H1 (cell line): Measurements from ENCODE around the gene ST14. TPM values are rescaled to one million over a fixed set of nuclear protein-coding genes. Genes with fewer than 3 reads are reported as not detected.

Experiments used
- CTCF ChIA-PET: fragments of 300-600 bp; sonication (Branson Sonifier 250); formaldehyde crosslinking; loops from one replicate; lab custom pipeline; 2021; ENCODE audit not compliant: partially characterized antibody; lab: Charles Lee
- POLR2A ChIA-PET: fragments of 300-600 bp; sonication (Branson Sonifier 250); formaldehyde crosslinking; loops from one replicate; lab custom pipeline; 2021; ENCODE audit warnings: inconsistent platforms; ENCODE audit not compliant: partially characterized antibody; lab: Charles Lee
- DNase-seq, 2 experiments: peaks; one replicate each; pipeline versions ENCODE4 v3.0.0 to v3.0.0-alpha.2; 2010 to 2022; ENCODE audit warnings: low spot score in 2 of 2, low read depth in 1 of 2, mixed read lengths in 1 of 2
- FAIRE-seq: peaks from 2 replicates; lab custom pipeline; 2011; peaks lifted over from hg19 to GRCh38; lab: Jason Lieb, UNC
- H2AFZ ChIP-seq: 2 replicates; pipeline ENCODE4 v1.8.1; 2012; ENCODE audit warnings: low read length, inconsistent platforms
- H2AK5ac ChIP-seq: 2 replicates; pipeline ENCODE4 v1.6.1; 2013; ENCODE audit warnings: low read depth, low read length
- H2BK120ac ChIP-seq: replicated peaks from 2 replicates; pipeline ENCODE3; 2013; ENCODE audit warnings: low read depth, low read length, inconsistent platforms
- H2BK12ac ChIP-seq: 2 replicates; pipeline ENCODE4 v1.6.1; 2013; ENCODE audit warnings: low read depth, low read length
- H2BK15ac ChIP-seq: 2 replicates; pipeline ENCODE4 v1.6.1; 2013; ENCODE audit warnings: low read length
- H2BK20ac ChIP-seq: 2 replicates; pipeline ENCODE4 v1.6.1; 2013; ENCODE audit warnings: low read length
- H2BK5ac ChIP-seq: 2 replicates; pipeline ENCODE4 v1.6.1; 2013; ENCODE audit warnings: low read depth, low read length
- H3K14ac ChIP-seq: 2 replicates; pipeline ENCODE4 v1.6.1; 2013; ENCODE audit warnings: inconsistent platforms; ENCODE audit not compliant: insufficient read length
- H3K18ac ChIP-seq: 2 replicates; pipeline ENCODE4 v1.6.1; 2013; ENCODE audit warnings: low read length; ENCODE audit errors: extremely low read depth
- H3K23ac ChIP-seq: 2 replicates; pipeline ENCODE4 v1.6.1; 2013; ENCODE audit warnings: inconsistent platforms; ENCODE audit not compliant: insufficient read length
- H3K23me2 ChIP-seq: 2 replicates; pipeline ENCODE4 v1.6.1; 2013; ENCODE audit warnings: low read depth, low read length
- H3K27ac ChIP-seq: 2 replicates; pipeline ENCODE4 v1.6.1; 2011; ENCODE audit warnings: low read depth, low read length, inconsistent platforms
- H3K27me3 ChIP-seq, 4 experiments: replicated peaks in 1 of 4; 1 replicate in 1 of 4; 2 replicates in 3 of 4; pipeline versions ENCODE4 v1.6.1 to v1.8.1; 2011 to 2013; ENCODE audit warnings: low read length in 3 of 4, mild to moderate bottlenecking in 3 of 4, inconsistent platforms in 2 of 4, mixed read lengths in 2 of 4, moderate library complexity in 1 of 4; ENCODE audit not compliant: control insufficient read depth in 3 of 4, insufficient read depth in 3 of 4; ENCODE audit errors: extremely low read depth in 1 of 4
- H3K36me3 ChIP-seq, 4 experiments: 2 replicates each; pipeline versions ENCODE4 v1.6.1 to v1.8.1; 2011 to 2013; ENCODE audit warnings: mild to moderate bottlenecking in 4 of 4, low read length in 3 of 4, moderate library complexity in 2 of 4, control low read depth in 1 of 4, inconsistent platforms in 1 of 4; ENCODE audit not compliant: insufficient read depth in 4 of 4, control insufficient read depth in 2 of 4
- H3K4ac ChIP-seq: replicated peaks from 2 replicates; pipeline ENCODE3; 2013; ENCODE audit warnings: low read length, low read depth, mixed read lengths, inconsistent platforms; ENCODE audit not compliant: insufficient read length
- H3K4me1 ChIP-seq, 4 experiments: replicated peaks in 1 of 4; 1 replicate in 1 of 4; 2 replicates in 3 of 4; pipeline versions ENCODE4 v1.6.1 to v1.8.1; 2011 to 2013; ENCODE audit warnings: low read length in 3 of 4, inconsistent platforms in 2 of 4, mixed read lengths in 1 of 4; ENCODE audit not compliant: insufficient read depth in 4 of 4, control insufficient read depth in 3 of 4
- H3K4me2 ChIP-seq, 2 experiments: 2 replicates each; pipeline versions ENCODE4 v1.6.1 to v1.8.1; 2011 to 2013; ENCODE audit warnings: low read depth in 2 of 2, low read length in 2 of 2, control low read depth in 1 of 2, inconsistent platforms in 1 of 2, mild to moderate bottlenecking in 1 of 2; ENCODE audit not compliant: insufficient read depth in 1 of 2
- H3K4me3 ChIP-seq, 4 experiments: fragments of 200-600, 300-600 bp in 1 of 4; sonication (generic), shearing (Covaris generic), sonication (Bioruptor Twin) in 1 of 4; 2 replicates each; pipeline versions ENCODE4 v1.5.1 to v1.8.1; 2011 to 2016; ENCODE audit warnings: low read length in 4 of 4, low read depth in 3 of 4, control low read depth in 2 of 4, inconsistent platforms in 2 of 4, mild to moderate bottlenecking in 2 of 4, mixed read lengths in 1 of 4, moderate library complexity in 1 of 4; ENCODE audit not compliant: insufficient read depth in 2 of 4; ENCODE audit errors: extremely low read depth in 1 of 4
- H3K56ac ChIP-seq: replicated peaks from 2 replicates; pipeline ENCODE3; 2013; ENCODE audit warnings: low read depth, mild to moderate bottlenecking, mixed read lengths, low read length, inconsistent platforms; ENCODE audit not compliant: insufficient read length
- H3K79me1 ChIP-seq: 2 replicates; pipeline ENCODE4 v1.6.1; 2013; ENCODE audit warnings: low read depth, low read length, control low read depth
- H3K79me2 ChIP-seq, 2 experiments: 2 replicates each; pipeline versions ENCODE4 v1.6.1 to v1.8.1; 2012 to 2013; ENCODE audit warnings: low read length in 2 of 2, mild to moderate bottlenecking in 2 of 2, inconsistent platforms in 1 of 2; ENCODE audit not compliant: insufficient read depth in 2 of 2, control insufficient read depth in 1 of 2
- H3K9ac ChIP-seq, 4 experiments: replicated peaks in 1 of 4; 1 replicate in 1 of 4; 2 replicates in 3 of 4; pipeline versions ENCODE4 v1.6.1 to v1.8.1; 2011 to 2013; ENCODE audit warnings: low read depth in 3 of 4, low read length in 3 of 4, control low read depth in 2 of 4, mild to moderate bottlenecking in 2 of 4, moderate library complexity in 2 of 4, inconsistent platforms in 1 of 4; ENCODE audit errors: extremely low read depth in 1 of 4
- H3K9me3 ChIP-seq, 2 experiments: 2 replicates each; pipeline versions ENCODE4 v1.6.1 to v1.8.1; 2012 to 2013; ENCODE audit warnings: mild to moderate bottlenecking in 2 of 2, moderate library complexity in 2 of 2, control low read depth in 1 of 2, inconsistent platforms in 1 of 2, low read depth in 1 of 2, low read length in 1 of 2, mixed read lengths in 1 of 2; ENCODE audit not compliant: insufficient read depth in 2 of 2
- H4K20me1 ChIP-seq, 2 experiments: replicated peaks in 1 of 2; 2 replicates each; pipeline versions ENCODE3 to v1.8.1; 2011 to 2013; ENCODE audit warnings: inconsistent platforms in 2 of 2, low read length in 2 of 2, mild to moderate bottlenecking in 1 of 2; ENCODE audit not compliant: insufficient read depth in 2 of 2, control insufficient read depth in 1 of 2
- H4K5ac ChIP-seq: 2 replicates; pipeline ENCODE4 v1.6.1; 2013; ENCODE audit warnings: low read length, low read depth, mixed read lengths, inconsistent platforms; ENCODE audit not compliant: insufficient read length
- H4K8ac ChIP-seq: 2 replicates; pipeline ENCODE4 v1.8.0; 2013; ENCODE audit warnings: mild to moderate bottlenecking, moderate library complexity, low read length, inconsistent platforms; ENCODE audit not compliant: insufficient read depth; ENCODE audit errors: extremely low read depth
- H4K91ac ChIP-seq: replicated peaks from 2 replicates; pipeline ENCODE3; 2013; ENCODE audit warnings: low read length, mixed read lengths, inconsistent platforms; ENCODE audit not compliant: insufficient read length
- CEBPB ChIP-seq: IDR thresholded peaks from 2 replicates; pipeline ENCODE4 v1.6.1; 2012; ENCODE audit warnings: low read depth, low read length
- CREB1 ChIP-seq: IDR thresholded peaks from 2 replicates; pipeline ENCODE4 v1.6.1; 2012; ENCODE audit warnings: inconsistent platforms
- CTBP2 ChIP-seq: IDR thresholded peaks from 2 replicates; pipeline ENCODE4 v1.7.0; 2011; ENCODE audit warnings: borderline replicate concordance, mild to moderate bottlenecking, moderate library complexity, mixed read lengths, low read length; ENCODE audit not compliant: insufficient read depth, insufficient read length
- HDAC2 ChIP-seq, 2 experiments: fragments of 300-600 bp in 1 of 2; sonication (generic) in 1 of 2; IDR thresholded peaks; 2 replicates each; pipeline ENCODE4 v1.6.1; 2011 to 2012; ENCODE audit warnings: low read depth in 2 of 2, low read length in 2 of 2, mild to moderate bottlenecking in 2 of 2, moderate library complexity in 2 of 2, borderline replicate concordance in 1 of 2, inconsistent platforms in 1 of 2
- KDM4A ChIP-seq: IDR thresholded peaks from one replicate; pipeline ENCODE4 v1.7.1; 2012; ENCODE audit warnings: low read depth, mild to moderate bottlenecking, moderate library complexity, low read length, inconsistent platforms; ENCODE audit not compliant: severe bottlenecking
- RBBP5 ChIP-seq: IDR thresholded peaks from 2 replicates; pipeline ENCODE4 v1.7.1; 2012; ENCODE audit warnings: low read depth, mild to moderate bottlenecking, inconsistent platforms, low read length, moderate library complexity, borderline replicate concordance
- RFX5 ChIP-seq: IDR thresholded peaks from 2 replicates; pipeline ENCODE4 v1.6.1; 2011; ENCODE audit warnings: low read depth, low read length, improper control_type of control experiment, borderline replicate concordance
- TAF7 ChIP-seq: optimal IDR thresholded peaks from 2 replicates; pipeline ENCODE3; 2011; ENCODE audit warnings: low read depth, mild to moderate bottlenecking, inconsistent platforms, low read length, moderate library complexity, borderline replicate concordance
- WGBS, 2 experiments: shearing (Covaris generic) in 1 of 2; methylation state at CpG; one replicate each; pipeline versions ENCODE4 v1.1.6 to v1.1.7; 2013 to 2015; ENCODE audit warnings: low lambda C conversion rate in 2 of 2, mixed read lengths in 2 of 2, inconsistent platforms in 1 of 2, low coverage in 1 of 2, missing lambda C conversion rate in 1 of 2; ENCODE audit not compliant: insufficient replicate concordance in 2 of 2, insufficient coverage in 1 of 2, insufficient read length in 1 of 2; ENCODE audit errors: extremely low coverage in 1 of 2, missing lambda C conversion rate in 1 of 2; 5-methylcytosine and 5-hydroxymethylcytosine counted together
- polyA plus RNA-seq, 7 experiments: library from polyadenylated mRNA; depleted of rRNA in 3 of 7; stranded (reverse) in 5 of 7; unstranded in 2 of 7; fragments of >200 nt in 5 of 7; fragments of 200-250 nt in 2 of 7; gene quantifications; 1 replicate in 5 of 7; 2 replicates in 1 of 7; 4 replicates in 1 of 7; pipeline versions ENCODE4 v1.2.1 to v1.2.3, GENCODE V29; 2011 to 2013; ENCODE audit warnings: missing spikeins in 2 of 7, mixed read lengths in 2 of 7
- total RNA-seq: library from RNA; stranded (reverse); fragmentation: NEBNext Ultra II Directional; extraction: Animal tissue kit (Norgen Biotek cat#: 25700); gene quantifications from 2 replicates; pipeline ENCODE4 v1.2.1, GENCODE V29; 2021

ST14 gene
- total and polyA plus RNA-seq, 2 of the 8 experiments (the other 6 are each of a cell fraction or from before 2014, with no cell fraction given) = 22.4 to 24.9 TPM

GRCh38 chr11:130209128-130209932, 49.7 kb downstream of the ST14 start:
- Histone ChIP-seq H2AFZ (no peak overlapping the region), H3K9me3 (no peaks in the 10 kb centered on the region), H2BK5ac (no peak overlapping the region), H3K27me3 (no peaks in the 10 kb centered on the region), H2AK5ac (no peak overlapping the region), H3K4me1 (peaks cover 0 to 4% (median 1%) of the 10 kb centered on the region in 4 experiments; a peak in 5 of 7 replicates), H2BK120ac (no peak overlapping the region), H3K4me2 (no peak overlapping the region), H3K23ac (no peak overlapping the region), H3K79me1 (no peaks in the 10 kb centered on the region), H3K4me3 (no peak overlapping the region), H3K9ac (no peak overlapping the region), H4K5ac (no peak overlapping the region), H2BK20ac (no peak overlapping the region), H3K4ac (no peak overlapping the region), H2BK15ac (no peak overlapping the region), H3K79me2 (no peaks in the 10 kb centered on the region), H3K18ac (no peak overlapping the region), H4K20me1 (peaks cover 0 to 3% of the 10 kb centered on the region in 2 experiments), H3K27ac (no peak overlapping the region), H4K91ac (no peak overlapping the region), H3K56ac (no peak overlapping the region), H4K8ac (no peak overlapping the region; the same call in 1 of the 2 replicates), H2BK12ac (no peak overlapping the region), H3K14ac (no peak overlapping the region), H3K23me2 (no peaks in the 10 kb centered on the region), H3K36me3 (no peaks in the 10 kb centered on the region; a peak in 1 of 8 replicates)
- 92% methylated on average over 44 of the region's 53 CpGs; no CpG with 5 or more reads in 1 of the 2 experiments for WGBS, 2 experiments
- CTCF ChIA-PET = interaction anchor here (1.0 to 1.8 kb wide), 2 partner anchors 9 to 224 kb away, joined by 3 to 4 read pairs; no protein-coding TSS in a partner anchor
- POLR2A ChIA-PET = interaction anchor here (1.3 to 3.1 kb wide), 2 partner anchors 8 to 10 kb away, joined by 3 to 13 read pairs; no protein-coding TSS in a partner anchor
- DNase-seq = peak in 1 of 2 experiments; percentile 44
- no peak for FAIRE-seq
- TF ChIP-seq KDM4A (no peak), CEBPB (no peak), RBBP5 (no peak), CREB1 (no peak), TAF7 (no peak), RFX5 (no peak), HDAC2 (IDR thresholded peaks at IDR 0.05; ENCODE audit: borderline replicate concordance in 1 of 2, low read depth in 2 of 2, low read length in 2 of 2) (no peak), CTBP2 (no peak)
